GM21825 (cell line): ENCODE results near the gene SH3BP4.

Source experiments
- ATAC-seq: cut with Tn5 transposase; IDR thresholded peaks from one replicate; pipeline ENCODE4 v1.9.1; 2021; ENCODE audit warnings: mild to moderate bottlenecking, moderate library complexity; ENCODE audit not compliant: unreplicated experiment

Gene SH3BP4

DNA sequence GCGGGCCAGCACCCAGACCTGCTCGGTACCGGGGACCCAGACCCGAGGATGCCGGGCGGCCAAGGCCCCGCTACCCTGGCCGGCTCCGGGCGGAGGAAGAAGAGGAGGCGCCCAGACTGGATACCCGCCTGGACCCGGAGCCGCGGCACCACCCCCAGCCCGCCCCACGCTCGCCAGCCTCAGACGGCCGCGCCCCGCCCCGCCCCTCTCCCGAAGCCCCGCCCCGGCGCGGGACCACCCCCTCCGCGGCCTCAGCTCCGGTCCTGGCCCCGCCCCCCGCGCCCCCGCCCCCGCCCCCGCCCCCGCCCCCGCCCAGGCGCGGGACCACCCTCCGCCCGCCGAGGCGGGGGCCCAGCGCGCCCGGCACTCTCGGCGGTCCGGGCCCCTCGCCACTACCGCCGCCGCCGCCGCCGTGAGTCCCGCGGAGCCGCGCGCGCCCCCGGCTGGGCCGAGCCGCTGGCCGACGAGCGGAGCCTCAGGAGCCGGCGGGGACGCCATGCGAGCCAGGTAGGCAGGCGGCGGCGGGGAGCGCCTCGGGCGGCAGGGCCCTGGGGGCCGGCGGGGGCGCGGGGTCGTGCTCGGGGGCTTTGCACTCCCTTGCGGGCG lies at the start of gene SH3BP4:
TSS of gene SH3BP4 (plus strand) at position 354 of the 606 bp plus-strand sequence. CDS start 82,986 bp downstream, outside the sequence.
- no peak for ATAC-seq

- ATAC-seq, result no peak
Measured at GRCh38 chr2:234904785-234905184, 47.0 kb upstream of the SH3BP4 start.

DNA sequence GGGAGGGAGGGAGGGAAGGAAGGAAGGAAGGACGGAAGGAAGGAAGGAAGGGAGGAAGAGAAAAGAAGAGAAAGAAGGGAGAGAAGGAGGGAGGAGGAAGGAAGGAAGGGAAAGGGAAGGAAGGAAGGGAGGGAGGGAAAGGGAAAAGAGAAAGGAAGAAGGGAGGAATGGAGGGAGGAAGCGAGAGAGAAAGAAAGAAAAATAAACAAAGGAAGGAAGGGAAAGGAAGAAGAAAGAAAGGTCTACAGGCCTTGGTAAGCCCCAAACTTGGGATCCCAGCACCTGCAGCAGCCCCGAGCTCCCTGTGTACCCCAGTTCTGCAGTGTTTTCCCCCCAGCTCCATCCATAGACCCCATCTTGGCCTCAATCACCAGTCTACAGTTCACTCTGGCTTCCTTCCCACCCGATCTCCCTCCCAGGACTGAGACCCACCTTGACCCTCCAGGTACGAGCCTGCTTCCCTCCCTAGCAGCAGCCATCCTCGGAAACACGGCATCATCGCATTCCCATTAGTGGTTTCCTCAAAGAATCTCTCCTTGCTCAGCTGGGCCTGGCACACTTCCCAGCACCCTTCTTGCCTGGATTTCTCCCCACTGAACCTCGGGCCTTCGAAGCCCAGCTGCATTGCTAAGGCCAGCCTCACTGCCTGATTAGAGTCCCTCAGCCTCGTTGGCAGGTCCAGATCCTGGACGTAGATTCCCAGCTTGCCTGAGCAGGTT lies 46.1 kb upstream of the SH3BP4 start:
- no peak for ATAC-seq

- ATAC-seq, result no peak
Measured at GRCh38 chr2:234910186-234910679, 41.6 kb upstream of the SH3BP4 start.

DNA sequence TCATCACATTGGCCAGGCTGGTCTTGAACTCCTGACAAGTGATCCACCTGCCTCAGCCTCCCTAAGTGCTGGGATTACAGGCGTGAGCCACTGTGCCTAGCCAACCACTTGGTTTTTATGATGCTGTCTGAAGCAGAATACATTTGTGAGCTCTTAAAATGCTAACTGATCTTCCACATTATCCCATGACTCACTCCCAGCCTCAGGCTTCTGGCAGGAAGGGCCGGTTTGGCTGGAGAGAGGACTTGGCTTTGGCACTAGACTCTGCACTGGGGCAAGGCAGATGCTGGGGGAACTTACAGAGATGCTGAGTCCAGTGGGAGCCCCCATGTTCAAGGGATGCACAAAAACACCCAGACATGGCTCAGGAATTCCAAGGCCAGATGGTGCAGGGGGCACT lies 40.5 kb upstream of the SH3BP4 start:
- no peak for ATAC-seq

- ATAC-seq, result no peak
Measured at GRCh38 chr2:234912437-234912836, 39.4 kb upstream of the SH3BP4 start.

GRCh38 chr2:234913208-234913626 lies 38.6 kb upstream of the SH3BP4 start:
- no peak for ATAC-seq

- ATAC-seq, result no peak
Measured at GRCh38 chr2:234914371-234915154, 37.3 kb upstream of the SH3BP4 start.

DNA sequence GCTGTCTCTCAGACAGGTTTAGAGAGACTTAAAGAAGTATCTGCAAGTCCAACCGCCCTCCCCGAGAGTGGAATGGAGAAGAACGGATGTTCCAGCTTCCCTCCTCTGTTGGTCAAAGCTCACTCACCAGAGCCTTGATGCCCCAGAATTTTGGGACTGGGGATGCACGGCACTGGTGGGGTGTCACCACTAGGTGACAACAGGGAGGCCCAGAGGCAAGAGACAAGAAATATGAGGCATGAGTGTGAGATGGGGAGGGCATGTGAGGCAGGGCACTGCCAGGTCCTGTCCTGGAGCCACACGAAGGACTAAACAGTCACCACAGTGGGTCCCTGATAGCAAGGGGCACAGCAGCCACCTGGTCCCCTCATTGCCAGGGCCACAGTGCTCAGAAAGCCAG lies 35.1 kb upstream of the SH3BP4 start:
- no peak for ATAC-seq

DNA sequence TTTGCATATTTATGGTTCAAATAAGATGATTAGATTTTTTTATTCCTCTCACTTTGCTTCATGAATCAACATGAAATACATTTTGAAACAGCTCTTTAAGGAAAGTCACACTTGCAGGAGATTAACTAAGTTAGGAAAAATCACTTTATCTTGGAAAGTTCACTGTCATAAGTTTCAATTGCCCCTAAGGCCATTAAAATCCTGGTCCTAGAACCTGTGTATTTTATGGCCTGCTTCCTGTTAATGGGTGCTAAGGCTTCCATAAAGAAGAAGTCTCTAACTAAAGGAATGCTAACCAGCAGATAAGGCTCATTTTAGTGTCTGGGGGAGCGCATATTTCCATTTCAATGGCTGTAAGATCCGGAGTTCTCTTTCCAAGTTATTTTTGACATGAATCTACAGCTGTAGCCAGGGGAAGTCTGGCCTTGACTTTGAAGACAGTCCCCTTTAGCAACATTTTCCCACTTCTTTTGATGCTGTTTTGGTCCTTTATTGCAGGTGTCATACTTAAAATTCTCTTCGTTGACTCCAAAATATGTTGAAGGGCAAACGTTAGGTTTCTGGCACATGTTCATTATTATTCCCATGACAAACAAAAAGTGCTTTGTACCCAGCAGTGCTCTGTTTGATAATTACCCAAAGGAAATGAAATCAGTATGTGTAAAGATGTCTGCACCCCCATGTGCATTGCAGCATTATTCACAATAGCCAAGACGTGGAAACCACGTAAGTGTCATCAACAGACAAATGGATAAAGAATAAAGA lies 34.4 kb upstream of the SH3BP4 start:
- ATAC-seq, result no peak

DNA sequence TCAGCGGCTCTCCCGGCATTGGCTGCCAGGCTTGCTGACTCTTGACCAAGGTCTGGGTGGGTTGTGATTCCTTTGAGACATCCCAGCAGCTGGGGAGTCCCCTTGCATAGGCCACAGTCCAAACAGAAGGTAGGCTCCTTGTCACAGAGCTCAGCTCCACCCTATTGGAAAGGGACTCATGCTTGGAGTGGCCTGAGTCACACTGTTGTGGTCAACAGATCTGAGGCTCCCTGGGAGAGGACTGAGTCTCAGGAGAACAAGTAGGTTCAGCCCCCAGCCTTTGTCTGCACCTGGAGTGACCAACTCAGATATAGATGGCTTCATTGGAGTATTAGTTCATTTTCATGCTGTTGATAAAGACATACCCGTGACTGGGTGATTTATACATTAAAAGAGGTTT lies 32.1 kb upstream of the SH3BP4 start:
- ATAC-seq, result no peak

GRCh38 chr2:234920836-234921235 lies 31.0 kb upstream of the SH3BP4 start:
- ATAC-seq, result no peak

DNA sequence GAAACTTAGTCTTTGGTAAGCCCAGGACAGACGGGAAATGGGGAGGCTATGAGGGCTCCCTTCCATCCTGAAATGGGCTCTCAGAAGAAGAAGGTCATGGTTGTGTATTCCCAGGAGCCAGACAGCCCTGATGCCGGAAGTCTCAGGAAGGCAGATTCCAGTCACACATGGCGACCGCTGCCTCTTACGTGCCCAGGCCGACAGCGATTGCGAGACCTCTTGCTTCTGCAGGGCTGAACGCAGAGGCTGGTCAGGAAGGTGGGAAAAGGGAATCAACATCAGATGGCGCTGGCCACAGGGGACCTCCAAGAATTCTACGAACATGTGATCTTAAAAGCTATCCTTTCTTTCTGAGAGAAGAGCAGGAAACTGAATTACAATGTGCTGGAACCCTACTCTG lies 22.8 kb upstream of the SH3BP4 start:
- no peak for ATAC-seq

GRCh38 chr2:234930397-234930796 lies 21.4 kb upstream of the SH3BP4 start:
- no peak for ATAC-seq

GRCh38 chr2:234931371-234931770 lies 20.4 kb upstream of the SH3BP4 start:
- no peak for ATAC-seq

DNA sequence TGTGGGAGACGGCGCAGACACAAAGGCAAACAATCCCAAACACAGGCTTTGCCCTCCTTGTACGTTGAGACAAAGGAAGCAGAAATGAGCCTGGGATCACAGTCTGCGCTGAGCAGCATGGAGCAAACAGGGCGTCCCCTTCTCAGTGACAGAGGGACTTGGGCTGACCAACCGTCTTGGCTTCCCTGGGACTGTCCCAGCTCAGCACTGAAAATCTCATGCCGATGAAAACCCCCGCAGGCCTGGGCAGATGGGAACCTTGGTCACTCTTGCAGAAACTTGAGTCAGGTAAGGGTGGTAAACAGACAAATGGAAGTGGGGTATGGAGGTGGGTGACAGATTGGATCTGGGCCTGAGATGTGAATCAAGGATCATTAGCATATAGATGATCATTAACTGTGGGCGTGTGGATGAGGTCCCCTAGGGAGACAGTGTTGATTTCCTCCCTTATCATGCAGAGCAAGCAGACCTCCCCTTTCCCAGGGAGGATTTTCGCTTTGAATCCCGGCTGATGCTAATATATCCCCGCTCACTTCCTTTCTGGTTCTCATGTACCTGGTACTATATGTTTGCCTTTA lies 19.1 kb upstream of the SH3BP4 start:
- ATAC-seq, result no peak

DNA sequence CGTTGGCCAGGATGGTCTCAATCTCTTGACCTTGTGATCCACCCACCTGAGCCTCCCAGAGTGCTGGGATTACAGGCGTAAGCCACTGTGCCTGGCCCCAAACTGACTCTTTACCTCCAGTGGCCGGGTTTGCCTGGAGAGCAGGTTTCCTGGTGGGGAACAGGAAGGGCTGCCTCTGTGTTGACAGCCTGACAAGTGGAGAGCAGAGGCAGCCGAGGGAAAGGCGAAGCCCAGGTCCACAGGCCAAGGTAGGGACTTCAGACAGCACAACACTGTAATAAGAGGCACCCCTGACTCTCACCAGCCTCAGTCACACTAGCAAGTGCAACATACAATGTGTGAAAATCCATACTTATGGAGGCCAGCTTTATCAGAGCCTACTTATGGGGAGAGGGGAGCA lies 16.5 kb upstream of the SH3BP4 start:
- no peak for ATAC-seq

GRCh38 chr2:234939576-234939975 lies 12.2 kb upstream of the SH3BP4 start:
- ATAC-seq, result no peak

GRCh38 chr2:234939996-234940395 lies 11.8 kb upstream of the SH3BP4 start:
- ATAC-seq, result no peak

DNA sequence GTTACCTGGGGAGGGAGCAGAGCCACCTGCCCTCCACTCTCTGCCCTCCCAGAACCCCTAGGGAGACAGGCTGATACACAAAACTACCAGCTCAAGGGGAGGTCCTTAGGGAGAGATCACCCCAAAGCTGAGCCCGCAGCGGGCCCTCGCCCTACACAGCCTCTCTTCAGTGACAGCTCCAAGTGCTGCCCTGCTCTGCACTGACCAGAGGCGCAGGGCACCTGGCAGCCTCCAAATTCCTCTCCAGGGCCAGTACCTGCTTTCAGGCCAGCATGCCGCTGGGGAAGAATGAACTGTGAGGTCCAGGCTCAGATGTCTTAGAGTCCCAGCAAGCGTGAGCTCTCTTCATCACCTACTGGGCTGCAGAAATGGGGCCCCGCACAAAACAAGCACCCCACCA lies 11.3 kb upstream of the SH3BP4 start:
- ATAC-seq, result no peak
